Measurements from ENCODE around the gene AFTPH.

Gene AFTPH

GRCh38 chr2:64629875-64630274 lies 105.7 kb downstream of the AFTPH start:
- no peak for DNase-seq

- DNase-seq = no peak
These were observed 106.6 kb downstream of the AFTPH start for GRCh38 chr2:64630752-64631151.

GRCh38 chr2:64631771-64632170 lies 107.6 kb downstream of the AFTPH start:
- DNase-seq = no peak

GRCh38 chr2:64632835-64633819 lies 109.0 kb downstream of the AFTPH start:
- no peak for DNase-seq

- no peak for DNase-seq
These were observed 110.5 kb downstream of the AFTPH start for GRCh38 chr2:64634345-64635267.

- DNase-seq = no peak
These were observed 112.1 kb downstream of the AFTPH start for GRCh38 chr2:64635976-64636911.

- DNase-seq = peak in 1 of 51 donors; percentile 61
These were observed 113.0 kb downstream of the AFTPH start for GRCh38 chr2:64637000-64637635.

GRCh38 chr2:64637931-64638330 lies 113.8 kb downstream of the AFTPH start:
- DNase-seq = no peak

GRCh38 chr2:64638502-64639120 lies 114.5 kb downstream of the AFTPH start:
- DNase-seq = no peak

GRCh38 chr2:64639691-64640090 lies 115.6 kb downstream of the AFTPH start:
- no peak for DNase-seq

GRCh38 chr2:64640153-64641044 lies 116.3 kb downstream of the AFTPH start:
- peak in 2 of 51 donors; percentile 18 to 32 for DNase-seq

- DNase-seq = no peak
These were observed 117.5 kb downstream of the AFTPH start for GRCh38 chr2:64641599-64641998.

Data from hypothalamus (tissue), 51 donors.